PC-3 (cell line): Measurements from ENCODE around the gene TEX29.

ENCODE experiments used
- CTCF ChIP-seq: fragments of 300-600 bp; sonication (generic); conservative IDR thresholded peaks from 2 replicates; pipeline ENCODE4 v1.5.1; 2017; ENCODE audit warnings: antibody characterized with exemption, low read depth, mild to moderate bottlenecking, low read length
- EZH2 ChIP-seq: fragments of 300-600 bp; sonication (generic); IDR thresholded peaks from one replicate; pipeline ENCODE4 v1.6.1; 2017; ENCODE audit warnings: antibody characterized with exemption, mild to moderate bottlenecking, low read length; ENCODE audit not compliant: unreplicated experiment

- TF ChIP-seq CTCF, result no peak
- no peak for TF ChIP-seq EZH2
Observed at GRCh38 chr13:111278743-111279652, 41.4 kb upstream of the TEX29 start.
